HG03159 (cell line): ENCODE data around the gene EMC9.

Experiments used
- ATAC-seq: cut with Tn5 transposase; IDR thresholded peaks from one replicate; pipeline ENCODE4 v1.9.1; 2021; ENCODE audit warnings: mild to moderate bottlenecking, moderate library complexity; ENCODE audit not compliant: unreplicated experiment

Gene EMC9

DNA sequence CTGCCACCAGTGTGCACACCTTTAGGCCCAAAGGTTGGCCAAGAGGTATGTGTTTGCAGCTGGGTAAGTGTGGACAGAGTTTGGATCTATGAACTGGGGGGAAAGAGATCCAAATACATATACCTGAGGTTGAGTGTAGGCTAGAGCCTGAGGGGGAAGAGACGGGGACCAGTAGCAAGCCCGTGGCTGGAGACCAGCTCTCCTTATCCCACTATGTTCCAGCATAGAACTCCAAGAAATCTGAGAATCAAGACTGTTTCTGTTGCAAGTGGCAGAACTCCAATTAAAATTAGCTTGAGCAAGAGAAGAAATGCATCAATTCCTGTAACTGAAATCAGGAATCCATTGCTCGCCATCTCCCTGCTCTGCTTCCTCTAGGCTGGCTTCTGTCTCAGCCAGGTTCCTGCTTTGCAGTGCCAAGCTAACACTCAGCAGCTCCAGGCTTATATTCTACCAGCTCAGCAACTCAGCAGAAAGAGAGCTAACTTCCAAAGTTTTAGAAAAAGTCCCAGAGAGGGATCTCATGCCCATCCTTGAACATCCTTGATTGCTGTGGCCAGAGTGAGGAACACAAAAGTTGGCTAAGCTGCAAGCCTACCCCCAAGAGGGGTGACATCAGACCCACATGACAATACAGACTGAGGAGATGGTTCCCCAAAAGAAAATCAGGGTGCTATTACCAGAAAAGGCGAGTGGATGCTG, 48.7 kb downstream of the EMC9 start:
- ATAC-seq: no peak

DNA sequence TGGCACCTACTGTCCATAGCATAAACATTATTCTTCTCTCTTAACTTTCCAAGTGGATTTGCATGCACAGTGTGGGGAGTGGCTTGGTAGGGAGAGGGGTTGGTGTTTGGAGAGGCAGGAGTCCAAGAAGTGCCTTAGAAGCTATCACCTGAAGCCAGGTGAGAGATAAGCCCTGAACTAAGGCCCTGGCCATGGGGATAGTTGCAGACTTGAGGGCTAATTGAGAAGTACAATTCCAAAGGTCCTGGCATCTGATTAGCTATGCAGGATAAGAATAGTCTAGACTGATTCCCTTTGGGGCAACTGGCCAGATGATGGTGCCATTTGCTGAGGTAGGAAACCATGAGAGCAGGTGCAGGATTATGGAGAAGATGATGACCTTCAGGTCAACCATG, 49.3 kb downstream of the EMC9 start:
- ATAC-seq: no peak

GRCh38 chr14:24089890-24090289, 51.5 kb downstream of the EMC9 start:
- no peak for ATAC-seq
